NCI-H774 (cell line): Measurements from ENCODE around the gene BICRAL.
"Not testable (repeated sequence)": the region's sequence is repeated elsewhere in the genome, so short reads cannot be mapped to it uniquely, and the experiment has no call there.

Experiments
- DNase-seq: peaks from one replicate; lab custom pipeline; 2025; lab: John Stamatoyannopoulos, UW

BICRAL gene

GRCh38 chr6:42762426-42762859 lies 19.4 kb upstream of the BICRAL start:
- DNase-seq = no peak

- no peak for DNase-seq
These were observed 18.9 kb upstream of the BICRAL start for GRCh38 chr6:42762950-42763349.

- no peak for DNase-seq
These were observed 16.8 kb upstream of the BICRAL start for GRCh38 chr6:42764911-42765648.

- DNase-seq = no peak
These were observed 15.6 kb upstream of the BICRAL start for GRCh38 chr6:42766163-42766670.

GRCh38 chr6:42769051-42769450 lies 12.8 kb upstream of the BICRAL start:
- DNase-seq = no peak

- DNase-seq = no peak
These were observed 12.0 kb upstream of the BICRAL start for GRCh38 chr6:42769836-42770235.

GRCh38 chr6:42771741-42772100 lies 10.1 kb upstream of the BICRAL start:
- no peak for DNase-seq

- DNase-seq = no peak
These were observed 7.7 kb upstream of the BICRAL start for GRCh38 chr6:42774201-42774600.

- DNase-seq = not testable (repeated sequence)
These were observed 6.9 kb upstream of the BICRAL start for GRCh38 chr6:42774821-42775487.

- DNase-seq = no peak
These were observed 4.6 kb upstream of the BICRAL start for GRCh38 chr6:42777126-42777822.

GRCh38 chr6:42778122-42778521 lies 3.7 kb upstream of the BICRAL start:
- DNase-seq = no peak

GRCh38 chr6:42779521-42779920 lies 2.3 kb upstream of the BICRAL start:
- no peak for DNase-seq

GRCh38 chr6:42781546-42781795 lies 381 bp upstream of the BICRAL start:
- DNase-seq = no peak

GRCh38 chr6:42782689-42783176 lies 881 bp downstream of the BICRAL start:
- peak; percentile 65 for DNase-seq

GRCh38 chr6:42783177-42783875 lies 1.5 kb downstream of the BICRAL start:
- DNase-seq = peak; percentile 55

GRCh38 chr6:42783876-42784642 lies 2.2 kb downstream of the BICRAL start:
- no peak for DNase-seq

GRCh38 chr6:42784717-42785498 lies 3.1 kb downstream of the BICRAL start:
- DNase-seq = no peak

GRCh38 chr6:42786525-42786985 lies 4.7 kb downstream of the BICRAL start:
- DNase-seq = no peak

- no peak for DNase-seq
These were observed 5.2 kb downstream of the BICRAL start for GRCh38 chr6:42787063-42787472.

- DNase-seq = no peak
These were observed 6.8 kb downstream of the BICRAL start for GRCh38 chr6:42788671-42789070.
